GM06990 (cell line): ENCODE measurements around the gene SBF2.
"Not testable (repeated sequence)": the region's sequence is repeated elsewhere in the genome, so short reads cannot be mapped to it uniquely, and the experiment has no call there.

Experiments
- DNase-seq: peaks from one replicate; pipeline ENCODE4 v3.0.0-alpha.2; 2011; ENCODE audit not compliant: insufficient read length; ENCODE audit errors: extremely low read depth
- H3K27me3 ChIP-seq: replicated peaks from 2 replicates; pipeline ENCODE4 v1.6.0; 2011; ENCODE audit warnings: low read length; ENCODE audit not compliant: control insufficient read depth, insufficient read depth
- H3K36me3 ChIP-seq: 2 replicates; pipeline ENCODE4 v1.5.1; 2011; ENCODE audit warnings: low read length; ENCODE audit not compliant: control insufficient read depth, insufficient read depth
- H3K4me3 ChIP-seq: replicated peaks from 2 replicates; pipeline ENCODE4 v1.5.1; 2011; ENCODE audit warnings: low read depth, mild to moderate bottlenecking, control low read depth, low read length
- TF ChIP-seq, protein P1 (sequence below): IDR thresholded peaks from 2 replicates; pipeline ENCODE4 v1.5.1; 2011; ENCODE audit warnings: low read length, control low read depth, mild to moderate bottlenecking, inconsistent platforms; ENCODE audit not compliant: insufficient read depth, poor library complexity, severe bottlenecking

Gene SBF2

DNA sequence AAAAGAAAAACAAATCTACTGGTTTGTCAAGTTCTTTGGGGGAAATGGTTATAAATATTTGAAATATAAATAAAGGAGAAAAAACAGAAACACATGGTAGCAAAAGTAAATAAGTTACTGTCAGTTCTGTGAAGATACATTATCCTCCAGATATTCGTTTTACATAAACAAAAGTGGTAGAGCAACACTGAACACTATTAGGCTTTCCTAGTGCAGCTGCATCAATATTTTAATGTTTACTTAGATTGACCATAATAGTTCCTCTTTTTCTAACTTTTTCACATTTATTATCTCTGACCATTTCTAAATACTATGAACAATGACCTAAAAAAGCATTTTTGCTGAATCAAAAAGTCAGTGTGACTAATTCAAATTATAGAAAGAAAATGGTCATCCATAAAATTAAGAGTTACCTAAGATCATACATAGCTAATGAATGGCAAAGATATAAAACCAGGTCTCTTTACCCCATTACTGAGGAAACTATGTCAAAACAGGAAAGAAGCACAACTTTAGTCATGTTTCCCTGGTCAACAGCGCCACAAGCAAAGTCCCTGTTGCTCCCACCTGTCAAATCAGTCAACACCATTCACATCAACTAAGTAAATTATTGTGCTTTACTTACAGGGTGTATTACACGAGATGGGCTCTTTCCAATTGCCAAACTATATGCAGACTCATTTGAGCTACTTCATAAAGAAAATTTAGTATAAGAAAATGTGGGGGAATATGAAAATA is 38.5 kb downstream of the SBF2 start:
- H3K4me3 ChIP-seq = no peak overlapping the region
- H3K27me3 ChIP-seq = no peaks in the 10 kb centered on the region
- DNase-seq = no peak
- H3K36me3 ChIP-seq = no peaks in the 10 kb centered on the region
- TF ChIP-seq, protein P1, sequence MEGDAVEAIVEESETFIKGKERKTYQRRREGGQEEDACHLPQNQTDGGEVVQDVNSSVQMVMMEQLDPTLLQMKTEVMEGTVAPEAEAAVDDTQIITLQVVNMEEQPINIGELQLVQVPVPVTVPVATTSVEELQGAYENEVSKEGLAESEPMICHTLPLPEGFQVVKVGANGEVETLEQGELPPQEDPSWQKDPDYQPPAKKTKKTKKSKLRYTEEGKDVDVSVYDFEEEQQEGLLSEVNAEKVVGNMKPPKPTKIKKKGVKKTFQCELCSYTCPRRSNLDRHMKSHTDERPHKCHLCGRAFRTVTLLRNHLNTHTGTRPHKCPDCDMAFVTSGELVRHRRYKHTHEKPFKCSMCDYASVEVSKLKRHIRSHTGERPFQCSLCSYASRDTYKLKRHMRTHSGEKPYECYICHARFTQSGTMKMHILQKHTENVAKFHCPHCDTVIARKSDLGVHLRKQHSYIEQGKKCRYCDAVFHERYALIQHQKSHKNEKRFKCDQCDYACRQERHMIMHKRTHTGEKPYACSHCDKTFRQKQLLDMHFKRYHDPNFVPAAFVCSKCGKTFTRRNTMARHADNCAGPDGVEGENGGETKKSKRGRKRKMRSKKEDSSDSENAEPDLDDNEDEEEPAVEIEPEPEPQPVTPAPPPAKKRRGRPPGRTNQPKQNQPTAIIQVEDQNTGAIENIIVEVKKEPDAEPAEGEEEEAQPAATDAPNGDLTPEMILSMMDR = no peak

DNA sequence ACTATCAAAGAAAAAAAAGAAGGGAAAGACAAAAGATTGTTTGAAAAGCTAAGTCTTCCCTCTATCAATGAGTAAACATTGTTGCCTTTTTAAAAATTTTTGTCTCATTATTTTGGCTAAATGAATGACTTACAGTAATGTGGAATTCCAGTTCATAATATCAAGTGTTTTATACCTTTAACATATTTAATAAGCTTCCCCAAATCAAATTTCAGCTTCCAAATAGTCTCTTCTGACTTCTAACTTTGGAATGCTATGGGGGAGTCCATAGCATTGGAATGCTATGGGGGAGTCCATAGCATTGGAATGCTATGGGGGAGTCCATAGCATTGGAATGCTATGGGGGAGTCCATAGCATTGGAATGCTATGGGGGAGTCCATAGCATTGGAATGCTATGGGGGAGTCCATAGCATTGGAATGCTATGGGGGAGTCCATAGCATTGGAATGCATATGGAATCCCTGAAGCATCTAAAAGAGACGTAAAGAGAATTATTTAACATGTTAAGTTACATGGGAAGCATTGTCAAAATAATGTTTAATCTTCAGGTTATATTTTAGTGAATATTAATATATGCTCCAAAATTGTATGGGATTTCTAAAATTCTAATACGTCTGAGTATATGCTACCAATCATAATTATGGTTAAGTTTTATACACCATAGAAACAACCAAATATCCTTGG is 44.4 kb downstream of the SBF2 start:
- not testable (repeated sequence) for H3K36me3 ChIP-seq, DNase-seq, H3K27me3 ChIP-seq, H3K4me3 ChIP-seq

DNA sequence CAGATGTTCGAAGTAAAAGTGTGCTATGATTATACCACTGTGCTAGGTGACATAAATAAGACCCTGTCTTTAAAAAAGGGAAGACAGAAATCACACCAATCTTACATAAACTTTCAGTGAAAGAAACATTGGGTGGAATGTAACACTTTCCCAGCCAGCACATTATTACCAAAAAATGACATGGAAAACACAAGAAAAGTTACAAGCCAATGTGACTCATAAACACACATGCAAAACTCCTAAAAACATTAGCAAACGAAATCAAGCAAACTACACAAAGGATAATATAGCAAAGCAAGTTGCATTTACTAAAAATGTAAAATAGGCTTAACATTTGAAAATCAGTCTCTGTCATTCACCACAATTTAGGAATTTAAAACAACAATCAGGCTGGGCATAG is 47.0 kb downstream of the SBF2 start:
- Histone ChIP-seq H3K36me3 (no peaks in the 10 kb centered on the region), H3K4me3 (no peak overlapping the region), H3K27me3 (no peaks in the 10 kb centered on the region; the same call in 1 of the 2 replicates)
- TF ChIP-seq, protein P1 = no peak
- no peak for DNase-seq

DNA sequence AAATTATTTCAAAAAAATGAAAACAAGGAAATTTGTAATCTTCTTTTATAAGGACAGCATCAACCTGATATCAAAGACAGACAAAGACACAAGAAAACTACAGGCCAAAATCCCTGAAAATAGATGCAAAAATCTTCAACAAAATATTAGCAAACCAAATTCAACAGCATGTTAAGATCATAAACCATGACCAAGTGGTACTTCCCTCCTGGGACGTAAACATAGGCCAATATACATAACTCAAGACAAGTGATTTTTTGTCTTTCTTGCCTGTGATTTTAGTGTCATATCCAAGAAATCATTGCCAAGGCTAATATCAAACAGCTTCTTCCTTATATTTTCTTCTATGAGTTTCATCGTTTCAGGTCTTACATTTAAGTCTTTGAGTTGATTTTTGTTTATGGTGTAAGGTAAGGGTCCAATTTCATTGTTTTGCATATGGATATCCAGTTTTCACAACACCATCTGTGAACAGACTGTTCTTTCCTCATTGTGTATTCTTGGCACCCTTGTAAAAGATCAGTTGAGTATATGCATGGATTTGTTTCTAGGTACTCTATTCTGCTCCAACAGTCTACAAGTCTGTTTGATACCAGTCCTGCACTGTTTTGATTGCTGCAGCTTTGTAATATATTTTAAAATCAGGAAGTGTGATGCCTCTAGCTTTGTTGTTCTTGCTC is 50.0 kb downstream of the SBF2 start:
- no peak for DNase-seq
- no peaks in the 10 kb centered on the region; the same call in 1 of the 2 replicates for H3K27me3 ChIP-seq
- TF ChIP-seq, protein P1 = no peak
- no peaks in the 10 kb centered on the region for H3K36me3 ChIP-seq
- no peak overlapping the region for H3K4me3 ChIP-seq

DNA sequence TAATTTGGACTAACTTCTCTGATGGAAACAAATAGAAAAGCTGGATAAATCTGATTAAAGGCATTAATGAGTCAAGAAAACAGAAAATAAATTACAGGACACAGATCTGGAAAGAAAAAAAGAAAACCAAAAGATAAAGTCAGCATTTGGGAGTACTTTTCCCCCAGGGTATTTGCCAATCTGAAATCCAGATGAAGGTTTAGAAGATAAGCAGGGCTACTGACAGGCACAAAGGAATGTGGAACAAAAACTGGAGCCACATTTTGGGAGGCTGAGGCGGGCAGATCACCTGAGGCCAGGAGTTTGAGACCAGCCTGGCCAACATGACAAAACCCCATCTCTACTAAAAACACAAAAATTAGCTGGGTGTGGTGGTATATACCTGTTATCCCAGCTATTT is 57.2 kb downstream of the SBF2 start:
- TF ChIP-seq, protein P1 = no peak
- no peaks in the 10 kb centered on the region for H3K36me3 ChIP-seq
- no peak for DNase-seq
- H3K4me3 ChIP-seq = no peak overlapping the region
- no peaks in the 10 kb centered on the region for H3K27me3 ChIP-seq

DNA sequence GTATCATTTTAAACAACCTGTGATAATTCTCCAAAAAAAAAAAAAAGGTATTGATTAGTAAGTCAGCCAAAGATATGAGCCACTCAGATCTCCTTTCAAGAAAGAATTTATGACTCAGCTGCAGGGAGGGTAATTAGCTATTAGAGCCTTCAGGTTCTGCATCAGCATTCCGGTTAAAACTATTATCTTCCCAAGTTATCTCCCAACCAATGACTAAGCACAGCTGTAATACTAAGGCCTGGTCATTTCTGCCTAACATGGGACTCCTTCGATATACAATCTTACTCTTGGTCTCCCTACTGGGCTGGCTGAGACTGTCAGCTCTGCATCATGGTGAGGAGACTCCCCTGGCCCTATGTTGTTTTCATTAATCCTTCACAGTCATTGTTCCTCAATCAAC is 60.4 kb downstream of the SBF2 start:
- H3K4me3 ChIP-seq = no peak overlapping the region
- no peak for DNase-seq
- TF ChIP-seq, protein P1 = no peak
- H3K36me3 ChIP-seq = no peaks in the 10 kb centered on the region
- no peaks in the 10 kb centered on the region for H3K27me3 ChIP-seq
